Measurements from ENCODE around the gene ALKBH6. TPM values are rescaled to one million over a fixed set of nuclear protein-coding genes. Genes with fewer than 3 reads are reported as not detected.

The ALKBH6 gene
- total and polyA plus RNA-seq, 10 of the 15 experiments (the other 5 are each of a cell fraction or from before 2014, with no cell fraction given) = 1.2 to 56.5 (median 36.1) TPM

DNA sequence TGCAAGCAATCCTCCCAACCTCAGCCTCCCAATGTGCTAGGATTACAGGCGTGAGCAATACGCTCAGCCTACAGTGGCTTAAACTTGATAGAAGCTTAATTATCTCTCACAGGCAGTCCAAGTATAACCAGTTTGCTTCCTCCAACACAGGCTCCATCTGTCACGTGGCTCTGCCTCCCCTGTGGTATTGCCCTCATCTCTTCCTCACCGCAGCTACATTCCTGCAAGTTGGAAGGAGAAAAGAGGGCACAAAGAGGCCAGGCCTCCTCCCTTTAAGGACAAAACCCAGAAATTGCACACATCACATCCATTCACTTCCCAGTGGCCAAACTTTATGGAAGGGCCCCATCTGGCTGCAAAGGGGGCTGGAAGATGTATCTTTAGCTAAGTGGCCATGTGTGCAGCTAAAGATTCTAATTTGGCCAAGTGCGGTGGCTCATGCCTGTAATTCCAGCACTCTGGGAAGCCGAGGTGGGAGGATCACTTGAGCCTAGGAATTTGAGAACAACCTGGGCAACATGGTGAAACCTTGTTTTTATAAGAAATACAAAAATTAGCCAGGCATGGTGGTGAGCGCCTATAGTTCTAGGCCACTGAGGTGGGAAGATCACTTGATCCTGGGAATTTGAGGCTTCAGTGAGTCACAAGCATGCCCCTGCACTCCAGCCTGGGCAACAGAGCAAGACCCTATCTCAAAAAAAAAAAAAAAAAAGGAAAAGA, 22.1 kb downstream of the ALKBH6 start:
- no TSS peak for BruUV-seq (replicated peaks)
- no peaks in the 10 kb centered on the region for H3K9me3 ChIP-seq (replicated peaks; ENCODE audit: control insufficient read depth, insufficient read depth, low read length)
- no peak overlapping the region for H3K4me2 ChIP-seq (ENCODE audit: control insufficient read depth, insufficient read depth)
- RAD21 ChIA-PET (ENCODE audit: unreplicated experiment) = interaction anchor here (1.0 kb wide), 1 partner anchor 22 kb away, joined by 3 read pairs; the partner anchor contains the start of gene ALKBH6
- no peak overlapping the region for H3K27ac ChIP-seq (ENCODE audit: control insufficient read depth, insufficient read depth)
- no peaks in the 10 kb centered on the region for H3K27me3 ChIP-seq (replicated peaks in 1 of 2; ENCODE audit: control insufficient read depth in 2 of 2, insufficient read depth in 2 of 2, low read length in 1 of 2)
- no peak for DNase-seq (ENCODE audit: low read depth, low spot score)
- intact Hi-C loops (cut with micrococcal nuclease; ENCODE audit: unreplicated experiment) = no loop called here
- H3K79me2 ChIP-seq (ENCODE audit: control insufficient read depth, insufficient read depth, low read length) = peaks cover 20% of the 10 kb centered on the region
- H3K4me3 ChIP-seq = no peak overlapping the region
- TF ChIP-seq NR2C2 (IDR thresholded peaks at IDR 0.05; ENCODE audit: borderline replicate concordance, control insufficient read depth, insufficient read length, low read depth) (no peak), MYC (IDR thresholded peaks at IDR 0.05; ENCODE audit: insufficient read depth, insufficient read length, insufficient replicate concordance, low read length, severe bottlenecking) (no peak)
- TF ChIP-seq, protein P1, sequence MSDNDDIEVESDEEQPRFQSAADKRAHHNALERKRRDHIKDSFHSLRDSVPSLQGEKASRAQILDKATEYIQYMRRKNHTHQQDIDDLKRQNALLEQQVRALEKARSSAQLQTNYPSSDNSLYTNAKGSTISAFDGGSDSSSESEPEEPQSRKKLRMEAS (IDR thresholded peaks at IDR 0.05; ENCODE audit: low read depth, low read length) = no peak
- TF ChIP-seq, protein P2, sequence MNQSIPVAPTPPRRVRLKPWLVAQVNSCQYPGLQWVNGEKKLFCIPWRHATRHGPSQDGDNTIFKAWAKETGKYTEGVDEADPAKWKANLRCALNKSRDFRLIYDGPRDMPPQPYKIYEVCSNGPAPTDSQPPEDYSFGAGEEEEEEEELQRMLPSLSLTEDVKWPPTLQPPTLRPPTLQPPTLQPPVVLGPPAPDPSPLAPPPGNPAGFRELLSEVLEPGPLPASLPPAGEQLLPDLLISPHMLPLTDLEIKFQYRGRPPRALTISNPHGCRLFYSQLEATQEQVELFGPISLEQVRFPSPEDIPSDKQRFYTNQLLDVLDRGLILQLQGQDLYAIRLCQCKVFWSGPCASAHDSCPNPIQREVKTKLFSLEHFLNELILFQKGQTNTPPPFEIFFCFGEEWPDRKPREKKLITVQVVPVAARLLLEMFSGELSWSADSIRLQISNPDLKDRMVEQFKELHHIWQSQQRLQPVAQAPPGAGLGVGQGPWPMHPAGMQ (IDR thresholded peaks at IDR 0.05; ENCODE audit: borderline replicate concordance) = no peak
- FAIRE-seq = no peak
- POLR2A ChIA-PET = no interaction called here
- 72% methylated on average over 7 of the region's 7 CpGs for WGBS (ENCODE audit: insufficient coverage, insufficient replicate concordance, low lambda C conversion rate, missing lambda C conversion rate)
- SMC1A ChIA-PET (ENCODE audit: uncharacterized antibody, unreplicated experiment) = interaction anchor here (1.2 to 1.3 kb wide), 2 partner anchors 61 to 246 kb away, joined by 3 read pairs; partner anchors contain the start of genes PSENEN and U2AF1L4
- in situ Hi-C loops (cut with MboI) = no loop called here
- no peak overlapping the region for H2AFZ ChIP-seq (ENCODE audit: control insufficient read depth, low read depth, low read length)
- no peak overlapping the region for H3K9ac ChIP-seq (ENCODE audit: control insufficient read depth, insufficient read depth, low read length)
- CTCF ChIA-PET = no interaction called here
- ATAC-seq = no peak
- no peaks in the 10 kb centered on the region for H3K36me3 ChIP-seq (ENCODE audit: control insufficient read depth in 2 of 2, insufficient read depth in 2 of 2, low read length in 1 of 2)
- H4K20me1 ChIP-seq (ENCODE audit: control insufficient read depth, insufficient read depth) = no peaks in the 10 kb centered on the region
- H3K4me1 ChIP-seq (ENCODE audit: control insufficient read depth, insufficient read depth, low read length) = peaks cover 25% of the 10 kb centered on the region
